GM23338 (cell line): ENCODE data around the gene INPP5D. TPM values are rescaled to one million over a fixed set of nuclear protein-coding genes. Genes with fewer than 3 reads are reported as not detected.
"Not testable (repeated sequence)": the region's sequence is repeated elsewhere in the genome, so short reads cannot be mapped to it uniquely, and the experiment has no call there.

Experiments
- ATAC-seq: fragments of 200-7000 bp; cut with Tn5 transposase; 3 replicates; pipeline ENCODE4 v1.9.1; 2020
- DNase-seq: peaks from one replicate; pipeline ENCODE4 v3.0.0-alpha.2; 2015; ENCODE audit warnings: low spot score
- H2AFZ ChIP-seq: fragments of 200-600 bp; sonication (generic); 2 replicates; pipeline ENCODE4 v1.8.0; 2016; ENCODE audit warnings: antibody characterized with exemption, mild to moderate bottlenecking, moderate library complexity
- H3F3A ChIP-seq: fragments of 200-600 bp; sonication (generic); replicated peaks from 2 replicates; pipeline ENCODE4 v1.8.0; 2017; ENCODE audit warnings: antibody characterized with exemption, mixed run types, low read depth
- H3K27ac ChIP-seq: fragments of 200-600 bp; sonication (generic); 2 replicates; pipeline ENCODE4 v1.6.1; 2016; ENCODE audit warnings: low read depth
- H3K27me3 ChIP-seq: fragments of 200-600 bp; sonication (generic); 2 replicates; pipeline ENCODE4 v1.8.0; 2016; ENCODE audit warnings: mild to moderate bottlenecking, mixed run types, moderate library complexity; ENCODE audit not compliant: insufficient read depth
- H3K36me3 ChIP-seq: fragments of 200-600 bp; sonication (generic); 2 replicates; pipeline ENCODE4 v1.8.0; 2016; ENCODE audit warnings: mild to moderate bottlenecking; ENCODE audit not compliant: insufficient read depth
- H3K4me1 ChIP-seq: fragments of 200-600 bp; sonication (generic); 2 replicates; pipeline ENCODE4 v1.8.0; 2016; ENCODE audit warnings: mild to moderate bottlenecking, moderate library complexity; ENCODE audit not compliant: insufficient read depth
- H3K4me2 ChIP-seq: fragments of 200-600 bp; sonication (generic); 2 replicates; pipeline ENCODE4 v1.7.1; 2017; ENCODE audit warnings: mixed run types
- H3K4me3 ChIP-seq: fragments of 200-600 bp; sonication (generic); 2 replicates; pipeline ENCODE4 v1.6.1; 2016; ENCODE audit warnings: mixed run types
- H3K79me2 ChIP-seq: fragments of 200-600 bp; sonication (generic); replicated peaks from 2 replicates; pipeline ENCODE4 v1.8.0; 2017; ENCODE audit warnings: mild to moderate bottlenecking; ENCODE audit not compliant: insufficient read depth
- H3K9me2 ChIP-seq: fragments of 200-600 bp; sonication (generic); 2 replicates; pipeline ENCODE4 v1.8.0; 2017; ENCODE audit not compliant: insufficient read depth
- H4K20me1 ChIP-seq: fragments of 200-600 bp; sonication (generic); replicated peaks from 2 replicates; pipeline ENCODE4 v1.8.0; 2017; ENCODE audit warnings: mild to moderate bottlenecking; ENCODE audit not compliant: insufficient read depth
- H3K27ac Mint-ChIP-seq: 2 replicates; pipeline ENCODE4 v1.8.0; 2020; ENCODE audit warnings: inconsistent platforms, mild to moderate bottlenecking, moderate library complexity, mixed read lengths
- H3K27me3 Mint-ChIP-seq: 3 replicates; pipeline ENCODE4 v1.8.0; 2022; ENCODE audit warnings: low read depth, mild to moderate bottlenecking, moderate library complexity, mixed read lengths, inconsistent platforms; ENCODE audit not compliant: insufficient read depth, poor library complexity
- H3K36me3 Mint-ChIP-seq: 3 replicates; pipeline ENCODE4 v1.8.0; 2021; ENCODE audit warnings: low read depth, mild to moderate bottlenecking, inconsistent platforms, moderate library complexity, mixed read lengths
- H3K4me1 Mint-ChIP-seq: 3 replicates; pipeline ENCODE4 v1.8.0; 2020; ENCODE audit warnings: mild to moderate bottlenecking, inconsistent platforms, mixed read lengths
- H3K4me3 Mint-ChIP-seq: 3 replicates; pipeline ENCODE4 v1.8.0; 2021; ENCODE audit warnings: moderate library complexity, mild to moderate bottlenecking, inconsistent platforms, mixed read lengths
- H3K9me3 Mint-ChIP-seq: 3 replicates; pipeline ENCODE4 v1.8.0; 2020; ENCODE audit warnings: moderate library complexity, mild to moderate bottlenecking, inconsistent platforms, mixed read lengths
- CREB1 ChIP-seq: fragments of 250-450 bp; sonication (Bioruptor Pico); IDR thresholded peaks from 2 replicates; pipeline ENCODE4 v1.5.0; 2020; ENCODE audit warnings: low read depth, mild to moderate bottlenecking, moderate library complexity
- EZH2phosphoT487 ChIP-seq: fragments of 200-600 bp; sonication (generic); IDR thresholded peaks from one replicate; pipeline ENCODE4 v1.8.1; 2018; ENCODE audit warnings: antibody characterized with exemption; ENCODE audit not compliant: unreplicated experiment
- NANOG ChIP-seq: IDR thresholded peaks from 2 replicates; pipeline ENCODE4 v1.6.1; 2016; ENCODE audit warnings: antibody characterized with exemption, borderline replicate concordance
- POLR2AphosphoS5 ChIP-seq: IDR thresholded peaks from 2 replicates; pipeline ENCODE4 v1.6.1; 2016; ENCODE audit warnings: antibody characterized with exemption, low read depth
- REST ChIP-seq: IDR thresholded peaks from one replicate; pipeline ENCODE4 v1.6.1; 2018; ENCODE audit warnings: antibody characterized with exemption; ENCODE audit not compliant: unreplicated experiment
- ZNF114 ChIP-seq: fragments of 250-450 bp; sonication (Bioruptor Pico); IDR thresholded peaks from 2 replicates; pipeline ENCODE4 v1.5.0; 2020; ENCODE audit warnings: mild to moderate bottlenecking, moderate library complexity
- ZNF331 ChIP-seq: fragments of 250-450 bp; sonication (Bioruptor Pico); IDR thresholded peaks from 2 replicates; pipeline ENCODE4 v1.5.0; 2020; ENCODE audit warnings: low read depth, mild to moderate bottlenecking, moderate library complexity
- polyA plus RNA-seq: library from polyadenylated mRNA; unstranded; fragments of >200 nt; fragmentation: Nextera tagmentation; extraction: Ambion mirVana; gene quantifications from 2 replicates; pipeline ENCODE4 v1.2.1, GENCODE V29; 2016
- total RNA-seq: library from RNA; depleted of rRNA; stranded (reverse); fragments of >200 nt; shearing (Covaris generic); gene quantifications from 2 replicates; pipeline ENCODE4 v1.2.3, GENCODE V29; 2014
- TF ChIP-seq, protein P1 (sequence below): IDR thresholded peaks from 2 replicates; pipeline ENCODE4 v1.6.1; 2016; ENCODE audit warnings: antibody characterized with exemption
- TF ChIP-seq, protein P2 (sequence below), 2 experiments: fragments of 200-600 bp in 1 of 2; sonication (generic) in 1 of 2; conservative IDR thresholded peaks; 2 replicates each; pipeline versions ENCODE4 v1.5.1 to v1.6.1; 2016 to 2017; ENCODE audit warnings: antibody characterized with exemption in 2 of 2, low read depth in 2 of 2, mild to moderate bottlenecking in 2 of 2, moderate library complexity in 1 of 2

The INPP5D gene
- total and polyA plus RNA-seq, 2 experiments from 2014 or later: 6.6 to 8.3 TPM

DNA sequence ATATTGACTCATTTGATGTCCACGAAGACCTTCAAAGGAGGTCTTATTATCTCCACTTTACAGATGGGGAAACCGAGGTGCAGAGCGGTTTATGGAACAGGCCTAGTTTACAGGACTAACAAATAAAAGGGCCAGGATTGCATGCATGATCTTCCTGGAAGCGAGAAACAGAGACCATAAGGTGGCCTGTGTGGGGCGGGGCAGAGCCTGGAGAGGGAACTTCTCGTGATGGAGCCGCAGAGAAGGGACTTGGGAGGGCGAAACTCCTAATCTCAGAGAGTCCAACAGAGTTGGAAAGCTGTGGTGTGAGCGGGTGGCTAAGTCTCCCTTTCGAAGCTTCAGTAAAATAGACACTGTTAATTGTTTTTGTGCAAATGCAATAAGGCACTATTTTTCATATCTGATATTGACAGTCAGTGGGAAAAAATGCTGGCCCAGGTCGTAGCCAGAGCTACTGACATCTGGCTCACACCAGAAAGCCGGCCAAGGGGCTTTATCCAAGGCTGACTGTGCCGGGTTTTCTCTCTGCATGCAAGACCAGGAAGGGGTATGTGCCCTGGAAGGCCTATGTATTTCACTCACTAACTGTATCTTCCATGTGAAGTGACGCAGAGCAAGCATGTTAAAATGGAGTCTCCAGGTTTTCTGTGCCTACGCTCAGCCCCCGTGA, 4.5 kb downstream of the INPP5D start (continued):
- no peak for TF ChIP-seq REST
- no peak for TF ChIP-seq CREB1 (CRISPR knock-in tag)
- no peak for TF ChIP-seq ZNF331 (CRISPR knock-in tag)
- no peak for TF ChIP-seq NANOG
- TF ChIP-seq, protein P1, sequence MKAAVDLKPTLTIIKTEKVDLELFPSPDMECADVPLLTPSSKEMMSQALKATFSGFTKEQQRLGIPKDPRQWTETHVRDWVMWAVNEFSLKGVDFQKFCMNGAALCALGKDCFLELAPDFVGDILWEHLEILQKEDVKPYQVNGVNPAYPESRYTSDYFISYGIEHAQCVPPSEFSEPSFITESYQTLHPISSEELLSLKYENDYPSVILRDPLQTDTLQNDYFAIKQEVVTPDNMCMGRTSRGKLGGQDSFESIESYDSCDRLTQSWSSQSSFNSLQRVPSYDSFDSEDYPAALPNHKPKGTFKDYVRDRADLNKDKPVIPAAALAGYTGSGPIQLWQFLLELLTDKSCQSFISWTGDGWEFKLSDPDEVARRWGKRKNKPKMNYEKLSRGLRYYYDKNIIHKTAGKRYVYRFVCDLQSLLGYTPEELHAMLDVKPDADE: no peak
- TF ChIP-seq, protein P2, sequence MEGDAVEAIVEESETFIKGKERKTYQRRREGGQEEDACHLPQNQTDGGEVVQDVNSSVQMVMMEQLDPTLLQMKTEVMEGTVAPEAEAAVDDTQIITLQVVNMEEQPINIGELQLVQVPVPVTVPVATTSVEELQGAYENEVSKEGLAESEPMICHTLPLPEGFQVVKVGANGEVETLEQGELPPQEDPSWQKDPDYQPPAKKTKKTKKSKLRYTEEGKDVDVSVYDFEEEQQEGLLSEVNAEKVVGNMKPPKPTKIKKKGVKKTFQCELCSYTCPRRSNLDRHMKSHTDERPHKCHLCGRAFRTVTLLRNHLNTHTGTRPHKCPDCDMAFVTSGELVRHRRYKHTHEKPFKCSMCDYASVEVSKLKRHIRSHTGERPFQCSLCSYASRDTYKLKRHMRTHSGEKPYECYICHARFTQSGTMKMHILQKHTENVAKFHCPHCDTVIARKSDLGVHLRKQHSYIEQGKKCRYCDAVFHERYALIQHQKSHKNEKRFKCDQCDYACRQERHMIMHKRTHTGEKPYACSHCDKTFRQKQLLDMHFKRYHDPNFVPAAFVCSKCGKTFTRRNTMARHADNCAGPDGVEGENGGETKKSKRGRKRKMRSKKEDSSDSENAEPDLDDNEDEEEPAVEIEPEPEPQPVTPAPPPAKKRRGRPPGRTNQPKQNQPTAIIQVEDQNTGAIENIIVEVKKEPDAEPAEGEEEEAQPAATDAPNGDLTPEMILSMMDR (conservative IDR thresholded peaks at IDR 0.05; ENCODE audit: low read depth in 2 of 2): no peak
- no peak for TF ChIP-seq POLR2AphosphoS5
- no peak for TF ChIP-seq EZH2phosphoT487
- TF ChIP-seq ZNF114 (CRISPR knock-in tag): no peak

DNA sequence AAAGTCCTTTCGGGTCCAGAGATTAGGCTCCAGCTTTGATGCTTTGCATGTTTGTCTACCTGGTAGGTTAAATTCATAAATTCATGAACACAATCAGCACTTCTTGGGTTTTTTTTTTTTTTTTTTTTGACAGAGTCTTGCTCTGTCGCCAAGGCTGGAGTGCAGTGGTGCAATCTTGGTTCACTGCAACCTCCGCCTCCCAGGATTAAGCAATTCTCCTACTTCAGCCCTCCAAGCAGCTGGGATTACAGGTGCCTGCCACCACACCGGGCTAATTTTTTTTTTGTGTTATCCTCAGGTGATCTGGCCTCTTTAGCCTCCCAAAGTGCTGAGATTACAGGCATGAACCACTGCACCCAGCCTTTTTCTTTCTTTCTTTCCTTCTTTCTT, 5.1 kb downstream of the INPP5D start:
- H3K36me3 Mint-ChIP-seq, H3K4me3 ChIP-seq, H3K27ac ChIP-seq, H3K4me3 Mint-ChIP-seq, H3K9me3 Mint-ChIP-seq, DNase-seq, H3K4me2 ChIP-seq, H3K36me3 ChIP-seq, H3K27me3 ChIP-seq, H3K4me1 ChIP-seq, ATAC-seq, H3F3A ChIP-seq, H3K9me2 ChIP-seq, H4K20me1 ChIP-seq, H3K27ac Mint-ChIP-seq, H3K79me2 ChIP-seq, H2AFZ ChIP-seq, H3K27me3 Mint-ChIP-seq: not testable (repeated sequence)
- H3K4me1 Mint-ChIP-seq: peaks cover 19% of the 10 kb centered on the region
